Left kidney (tissue), 2 donors: ENCODE data around the gene GLP2R. TPM values are rescaled to one million over a fixed set of nuclear protein-coding genes. Genes with fewer than 3 reads are reported as not detected.

ENCODE experiments used
- DNase-seq: peaks from one replicate; pipeline ENCODE4 v3.0.0-alpha.2; 2013
- polyA plus RNA-seq: library from polyadenylated mRNA; unstranded; fragments of 120-200 nt; gene quantifications from one replicate; pipeline ENCODE4 v1.2.1, GENCODE V29; 2013; ENCODE audit not compliant: insufficient read length

Gene GLP2R
- polyA plus RNA-seq, 1 donor: not detected

- DNase-seq: no peak
Measured at GRCh38 chr17:9854255-9854654, 28.5 kb downstream of the GLP2R start.

GRCh38 chr17:9855036-9855435 lies 29.3 kb downstream of the GLP2R start:
- no peak for DNase-seq

- DNase-seq: no peak
Measured at GRCh38 chr17:9859781-9860180, 34.1 kb downstream of the GLP2R start.

GRCh38 chr17:9860851-9861250 lies 35.1 kb downstream of the GLP2R start:
- DNase-seq: no peak

GRCh38 chr17:9862220-9862619 lies 36.5 kb downstream of the GLP2R start:
- DNase-seq: no peak

GRCh38 chr17:9862949-9863348 lies 37.2 kb downstream of the GLP2R start:
- no peak for DNase-seq

- DNase-seq: no peak
Measured at GRCh38 chr17:9865586-9865985, 39.9 kb downstream of the GLP2R start.

GRCh38 chr17:9868552-9868951 lies 42.8 kb downstream of the GLP2R start:
- DNase-seq: no peak

GRCh38 chr17:9872852-9873251 lies 47.1 kb downstream of the GLP2R start:
- DNase-seq: no peak

GRCh38 chr17:9874722-9875121 lies 49.0 kb downstream of the GLP2R start:
- no peak for DNase-seq

- DNase-seq: no peak
Measured at GRCh38 chr17:9875441-9875840, 49.7 kb downstream of the GLP2R start.

GRCh38 chr17:9878356-9878755 lies 52.6 kb downstream of the GLP2R start:
- no peak for DNase-seq

- no peak for DNase-seq
Measured at GRCh38 chr17:9878786-9879525, 53.2 kb downstream of the GLP2R start.

GRCh38 chr17:9880582-9880999 lies 54.9 kb downstream of the GLP2R start:
- DNase-seq: no peak

- DNase-seq: no peak
Measured at GRCh38 chr17:9883451-9883850, 57.7 kb downstream of the GLP2R start.

- DNase-seq: no peak
Measured at GRCh38 chr17:9886141-9886930, 60.6 kb downstream of the GLP2R start.

- no peak for DNase-seq
Measured at GRCh38 chr17:9887508-9887907, 61.8 kb downstream of the GLP2R start.

- no peak for DNase-seq
Measured at GRCh38 chr17:9890124-9890523, 64.4 kb downstream of the GLP2R start.

- no peak for DNase-seq
Measured at GRCh38 chr17:9893411-9894012, 67.8 kb downstream of the GLP2R start.

GRCh38 chr17:9894231-9894630 lies 68.5 kb downstream of the GLP2R start:
- DNase-seq: no peak

- DNase-seq: no peak
Measured at GRCh38 chr17:9895923-9896322, 70.2 kb downstream of the GLP2R start.

- DNase-seq: no peak
Measured at GRCh38 chr17:9897372-9897968, 71.7 kb downstream of the GLP2R start.

- no peak for DNase-seq
Measured at GRCh38 chr17:9898812-9899211, 73.1 kb downstream of the GLP2R start.
